HuH-7.5 (cell line): ENCODE data around the gene C8G.

ENCODE experiments used
- DNase-seq: peaks from one replicate; pipeline ENCODE4 v3.0.0; 2011; ENCODE audit warnings: low spot score

C8G gene

DNA sequence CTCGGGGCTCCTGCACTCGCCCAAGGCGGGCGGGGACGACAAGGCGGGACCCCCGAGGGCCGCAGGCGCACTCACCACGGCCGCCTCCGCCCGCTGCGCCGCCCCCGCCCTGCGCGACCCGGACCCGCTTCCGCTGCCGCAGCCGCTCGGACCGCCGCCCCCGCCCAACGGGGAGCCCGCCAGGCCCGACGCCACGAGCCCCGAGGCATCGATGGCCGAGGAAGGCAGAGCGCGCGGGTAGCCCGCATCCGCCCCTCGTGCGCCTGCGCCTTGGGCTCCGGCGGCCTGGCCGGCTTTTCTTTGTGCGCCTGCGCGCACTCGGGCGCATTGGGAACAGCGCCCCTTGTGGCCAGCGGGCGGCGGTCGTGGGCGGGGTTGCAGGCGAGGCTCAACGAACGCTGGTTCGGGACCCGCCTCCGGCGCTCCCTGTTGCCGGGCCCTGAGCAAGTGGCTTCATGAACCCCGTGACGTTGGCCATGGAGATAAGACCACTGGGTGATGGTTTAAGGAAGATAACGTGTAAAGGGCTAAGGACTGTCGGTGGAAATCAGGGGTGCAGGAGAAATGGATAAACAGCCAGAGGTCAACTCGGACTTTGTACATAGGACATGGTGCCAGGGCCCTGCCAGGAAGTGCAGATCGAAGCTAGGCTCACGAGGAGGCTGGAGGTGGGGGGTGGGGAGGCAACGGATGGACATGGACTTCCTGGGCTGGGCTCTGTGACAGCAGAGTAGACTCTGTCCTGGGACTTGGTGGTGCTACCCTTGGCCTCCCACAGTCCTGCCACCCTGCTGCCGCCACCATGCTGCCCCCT lies at the start of gene C8G, which contains the start of gene FBXW5:
C8G (plus strand) TSS at position 725 of the 814 bp plus-strand sequence; CDS start at position 803, 78 bp downstream.
FBXW5 (minus strand) TSS at position 220 of the 814 bp plus-strand sequence. CDS start 655 bp downstream, outside the sequence.
- DNase-seq, result peak; percentile 99

- DNase-seq, result no peak
These were observed 49.0 kb upstream of the C8G start for GRCh38 chr9:136896027-136896426.

DNA sequence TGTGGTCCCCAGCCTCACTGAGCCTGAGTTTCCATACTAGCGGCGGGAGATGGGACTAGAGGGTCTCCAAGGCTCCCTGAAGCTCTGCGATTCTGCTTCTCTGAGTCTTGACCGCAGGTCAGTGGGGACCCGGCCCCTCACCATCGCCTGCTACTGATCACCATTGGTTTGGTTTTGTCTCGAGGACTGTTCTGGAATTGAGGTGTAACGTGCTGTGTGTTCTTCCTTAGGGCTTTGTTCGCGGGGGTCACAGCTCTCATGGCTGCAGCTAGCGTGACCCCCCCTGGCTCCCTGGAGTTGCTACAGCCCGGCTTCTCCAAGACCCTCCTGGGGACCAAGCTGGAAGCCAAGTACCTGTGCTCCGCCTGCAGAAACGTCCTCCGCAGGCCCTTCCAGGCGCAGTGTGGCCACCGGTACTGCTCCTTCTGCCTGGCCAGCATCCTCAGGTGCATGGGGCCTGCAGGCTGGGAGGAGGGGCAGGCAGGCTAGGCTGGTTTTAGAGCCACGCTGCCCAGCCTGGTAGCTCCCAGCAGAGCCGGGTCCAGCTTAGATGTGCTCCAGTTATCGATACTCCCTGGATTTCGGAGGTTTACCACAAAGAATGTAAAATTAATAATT lies 46.5 kb upstream of the C8G start:
- DNase-seq, result no peak

GRCh38 chr9:136899196-136899595 lies 45.8 kb upstream of the C8G start:
- DNase-seq, result no peak

GRCh38 chr9:136900556-136900955 lies 44.5 kb upstream of the C8G start:
- DNase-seq, result no peak

DNA sequence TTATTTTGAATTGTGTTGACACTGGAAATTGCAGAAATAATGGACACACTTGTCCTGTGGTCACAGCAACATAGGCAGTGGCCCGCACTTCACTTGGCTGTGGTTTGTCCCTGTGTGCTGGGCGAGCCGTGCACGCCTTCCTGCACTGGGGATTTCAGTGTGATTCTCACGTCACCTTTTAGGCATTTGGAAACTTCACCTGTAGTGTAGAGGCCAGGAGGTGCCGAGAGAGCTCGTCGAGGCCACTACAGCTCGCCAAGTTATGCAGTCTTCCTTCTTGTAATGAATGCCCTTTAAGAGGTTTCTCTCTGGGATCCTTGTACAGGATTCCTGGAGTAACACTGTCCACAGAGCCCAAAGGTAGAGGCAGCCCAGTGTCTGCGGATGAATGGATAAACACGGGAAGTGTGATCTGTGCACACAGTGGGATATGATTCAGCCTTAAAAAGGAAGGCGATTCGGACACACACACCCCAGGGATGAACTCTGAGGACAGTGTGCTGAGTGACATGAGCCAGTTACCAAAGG lies 44.0 kb upstream of the C8G start:
- DNase-seq, result no peak

GRCh38 chr9:136901516-136902258 lies 43.4 kb upstream of the C8G start:
- DNase-seq, result no peak

DNA sequence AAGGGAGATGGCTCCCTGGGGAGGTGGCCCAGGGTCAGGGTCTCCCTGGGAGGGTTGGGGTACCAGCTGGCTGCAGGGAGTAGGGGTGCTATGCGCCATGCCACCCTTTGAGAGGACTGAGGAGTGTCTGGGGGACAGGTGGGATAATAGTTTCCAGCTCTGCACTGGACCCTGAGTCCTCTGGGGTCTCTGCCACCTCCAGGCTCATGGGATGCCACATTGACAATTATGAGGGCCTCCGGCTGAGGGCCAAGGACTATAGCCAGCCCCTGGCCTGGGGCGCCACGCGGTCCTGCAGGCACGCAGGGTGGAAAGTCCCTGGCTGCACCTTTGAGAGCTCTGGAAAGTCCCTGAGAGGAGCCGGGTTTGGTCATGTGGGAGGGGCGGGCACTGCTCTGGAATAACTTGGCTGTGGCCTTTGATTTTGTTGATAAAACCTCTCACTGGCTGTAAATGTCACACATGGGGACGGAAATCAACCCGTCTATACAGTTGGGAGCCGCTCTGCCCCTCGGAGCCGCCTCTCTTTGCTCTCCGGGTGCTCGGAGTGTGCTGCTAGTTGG lies 42.7 kb upstream of the C8G start:
- DNase-seq, result peak; percentile 66

- no peak for DNase-seq
These were observed 41.9 kb upstream of the C8G start for GRCh38 chr9:136903041-136903554.

GRCh38 chr9:136906266-136906665 lies 38.8 kb upstream of the C8G start:
- no peak for DNase-seq

GRCh38 chr9:136907011-136907914 lies 37.8 kb upstream of the C8G start:
- DNase-seq, result no peak

DNA sequence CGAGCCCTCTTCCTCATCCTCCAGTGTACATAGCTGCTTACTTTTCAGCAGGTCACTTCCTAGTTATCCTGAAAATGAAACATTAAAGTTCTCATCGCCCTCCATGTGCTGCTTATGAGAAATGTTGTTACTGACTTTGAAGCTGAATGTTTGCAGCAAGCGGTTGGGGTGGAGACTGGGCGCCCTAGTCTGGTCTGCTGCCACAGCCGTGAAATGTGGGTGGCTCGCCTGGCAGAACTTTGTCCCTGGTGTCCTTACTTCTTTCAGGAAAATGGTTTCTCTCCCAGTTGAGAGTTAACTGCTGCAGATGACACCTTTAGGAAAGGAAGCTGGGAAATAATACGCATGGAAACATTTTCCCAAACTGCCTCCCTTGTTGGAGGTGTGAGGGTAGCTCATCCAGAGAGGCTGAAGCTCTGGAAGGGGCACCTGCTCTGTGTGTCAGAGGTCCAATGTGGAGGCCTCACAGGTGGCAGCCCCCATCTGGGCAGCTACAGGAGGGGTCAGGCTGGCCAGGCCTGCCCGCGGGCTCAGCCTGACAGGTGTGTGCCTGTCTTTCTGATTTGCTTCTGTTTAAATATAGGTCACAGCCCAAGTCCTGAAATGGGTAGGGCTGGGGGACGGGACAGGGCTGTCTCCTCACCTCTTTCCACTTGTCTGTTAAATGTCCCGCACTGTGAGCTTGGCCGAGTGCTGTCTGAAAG lies 34.7 kb upstream of the C8G start:
- no peak for DNase-seq

- no peak for DNase-seq
These were observed 34.2 kb upstream of the C8G start for GRCh38 chr9:136910901-136911245.

DNA sequence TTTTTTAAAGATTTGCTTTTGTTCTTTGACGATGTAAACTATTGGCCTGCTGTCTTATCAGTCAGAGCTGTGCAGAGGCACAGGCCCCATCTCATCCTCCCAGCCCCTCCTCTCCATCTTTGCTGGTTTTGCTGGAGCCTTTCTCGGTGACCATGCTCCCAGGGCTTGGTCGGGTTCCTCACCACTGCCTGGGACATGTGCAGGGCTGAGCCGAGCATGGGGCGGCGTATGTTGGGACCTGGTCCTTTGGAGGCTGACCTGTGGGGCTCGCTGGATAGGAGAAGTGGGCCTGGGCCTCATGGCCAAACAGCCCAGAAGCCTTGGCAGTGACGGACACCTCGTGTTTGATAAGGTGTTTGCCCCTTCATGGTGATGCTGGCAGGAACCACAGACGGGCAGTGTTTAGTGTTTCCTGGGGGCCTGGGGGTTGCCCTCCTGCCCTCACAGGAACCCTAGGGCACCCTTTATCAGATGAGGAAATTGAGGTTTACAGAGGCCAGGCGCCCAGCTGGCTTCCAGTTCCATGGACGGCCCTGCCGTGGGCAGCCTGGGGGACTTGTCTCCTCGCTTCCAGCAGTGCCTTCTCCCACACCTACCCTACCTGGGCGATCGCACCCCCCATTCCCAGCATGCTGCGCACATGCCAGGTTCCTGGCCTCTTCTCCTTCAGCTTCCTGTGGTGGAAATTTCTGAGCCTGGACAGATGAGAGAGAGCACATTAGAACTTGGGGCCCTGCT lies 31.2 kb upstream of the C8G start:
- DNase-seq, result no peak

DNA sequence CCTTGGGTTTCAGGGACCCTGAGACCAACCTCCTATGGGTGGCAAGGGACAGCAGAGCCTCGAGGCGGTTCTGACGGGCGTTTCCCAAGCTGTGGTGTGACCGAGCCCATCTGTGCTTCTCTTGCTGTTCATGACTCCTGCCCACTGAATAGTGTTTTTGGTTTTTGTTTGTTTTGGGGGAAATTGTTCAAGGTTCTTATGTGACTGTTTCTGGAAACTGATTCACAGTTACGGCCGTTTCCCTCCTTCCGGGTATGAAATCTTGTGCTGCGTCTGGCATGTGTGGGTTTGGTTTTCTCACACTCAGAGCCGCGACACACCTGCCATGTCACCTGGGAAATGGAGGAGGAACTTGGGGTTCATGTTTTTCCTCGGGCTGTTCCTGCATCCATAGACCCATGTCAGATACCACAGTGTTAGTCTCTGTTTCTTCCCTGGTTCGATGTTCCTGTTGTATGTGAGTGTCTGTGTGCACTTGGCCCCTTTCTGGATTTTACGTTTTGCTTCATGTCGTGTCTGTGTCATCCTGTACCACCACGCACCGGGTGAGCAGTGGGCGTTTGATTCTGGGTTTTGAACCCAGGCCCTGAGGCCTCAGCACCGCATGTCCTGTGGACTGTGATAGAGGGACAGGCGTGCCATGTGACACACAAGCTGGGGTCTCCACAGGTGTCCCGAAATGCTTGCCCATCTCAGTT lies 29.3 kb upstream of the C8G start:
- DNase-seq, result no peak

- DNase-seq, result no peak
These were observed 28.5 kb upstream of the C8G start for GRCh38 chr9:136916330-136917184.

DNA sequence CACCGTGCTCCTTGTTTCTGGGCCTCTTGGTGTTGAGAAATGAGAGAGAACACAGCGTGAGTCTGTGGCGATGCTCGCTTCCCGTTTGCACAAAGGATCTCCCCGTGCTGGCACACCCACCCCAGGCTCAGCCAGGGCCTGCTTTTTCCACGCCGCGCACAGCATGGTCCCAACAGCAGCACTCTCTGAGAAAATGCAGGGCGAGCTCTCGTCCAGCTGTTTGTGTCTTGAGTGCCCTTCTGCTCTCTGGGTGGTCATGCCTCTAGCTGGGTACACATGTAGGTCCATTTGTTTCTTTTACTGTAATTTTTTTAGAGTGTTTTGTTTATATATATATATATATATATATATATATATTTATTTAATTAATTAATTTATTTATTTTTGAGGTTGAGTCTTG lies 27.1 kb upstream of the C8G start:
- DNase-seq, result no peak

DNA sequence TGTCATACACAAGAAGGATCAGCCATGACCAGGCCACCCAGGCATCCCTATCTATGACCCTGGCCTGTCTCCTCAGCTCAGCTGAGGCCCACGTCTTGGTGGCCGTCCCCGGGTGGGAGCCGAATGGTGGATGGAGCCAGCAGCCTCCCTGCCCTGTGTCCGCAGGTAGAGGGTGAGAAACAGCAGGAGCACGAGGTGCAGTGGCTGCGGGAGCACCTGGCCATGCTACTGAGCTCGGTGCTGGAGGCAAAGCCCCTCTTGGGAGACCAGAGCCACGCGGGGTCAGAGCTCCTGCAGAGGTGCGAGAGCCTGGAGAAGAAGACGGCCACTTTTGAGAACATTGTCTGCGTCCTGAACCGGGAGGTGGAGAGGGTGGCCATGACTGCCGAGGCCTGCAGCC lies 25.0 kb upstream of the C8G start:
- no peak for DNase-seq
